CD4-positive, alpha-beta T cell treated with Interleukin-15 for 1 hour (primary cell): ENCODE data around the gene GRHL1.

Experiments used
- DNase-seq: peaks from one replicate; pipeline ENCODE4 v3.0.0-alpha.2; 2020

The GRHL1 gene

DNA sequence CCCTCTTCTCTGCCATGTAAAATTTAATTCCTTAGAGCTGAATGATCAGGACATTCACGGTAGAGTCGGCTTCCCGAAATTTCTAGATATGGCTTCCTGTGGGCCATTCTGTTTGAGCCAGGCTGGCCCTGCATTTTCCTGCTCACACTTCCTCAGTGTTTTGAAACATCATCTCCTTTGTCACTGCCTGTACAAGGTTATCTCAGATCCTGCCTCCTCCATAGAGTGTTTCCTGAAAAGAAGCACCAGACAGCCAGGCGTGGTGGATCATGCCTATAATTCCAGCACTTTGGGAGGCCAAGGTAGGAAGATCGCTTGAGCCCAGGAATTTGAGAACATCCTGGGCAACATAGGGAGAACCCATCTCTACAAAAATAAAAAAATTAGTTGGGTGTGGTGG is 43.6 kb downstream of the GRHL1 start:
- no peak for DNase-seq

DNA sequence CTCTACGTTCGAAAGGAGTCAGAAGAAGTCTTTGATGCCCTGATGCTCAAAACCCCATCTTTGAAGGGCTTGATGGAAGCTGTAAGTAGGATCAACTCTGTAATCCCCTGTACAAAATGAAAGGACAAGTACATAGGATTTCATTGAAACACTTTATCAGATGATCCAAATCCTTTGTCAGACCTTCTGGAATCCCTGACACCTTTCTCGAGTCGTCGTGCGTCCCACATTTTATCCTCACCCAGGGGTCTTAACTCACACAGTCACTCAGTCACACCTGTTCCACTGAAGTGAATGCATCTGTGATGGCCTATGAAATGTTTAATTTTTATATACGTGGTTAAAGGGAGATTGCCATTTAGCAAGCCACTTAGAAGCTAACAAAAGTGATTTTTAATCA is 44.8 kb downstream of the GRHL1 start:
- no peak for DNase-seq

DNA sequence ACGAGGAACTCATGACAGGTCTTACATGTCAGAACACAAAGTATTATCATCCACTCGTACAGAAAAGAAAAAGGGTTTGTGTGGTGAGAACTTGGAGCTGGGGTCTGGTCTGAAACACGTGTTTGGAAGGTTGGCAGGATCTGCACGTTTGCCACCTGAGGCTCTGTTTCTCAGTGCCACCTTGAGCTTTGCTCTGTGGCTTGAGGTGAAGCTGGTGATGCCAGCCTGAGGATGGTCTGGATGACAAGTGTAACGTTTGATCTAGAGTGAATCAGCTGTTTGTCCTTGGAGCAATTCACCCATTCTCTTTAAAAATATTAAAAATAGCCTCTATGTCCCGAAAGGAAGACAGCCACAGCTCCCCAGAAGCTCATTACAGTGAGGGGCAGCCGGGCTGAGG is 46.4 kb downstream of the GRHL1 start:
- no peak for DNase-seq

DNA sequence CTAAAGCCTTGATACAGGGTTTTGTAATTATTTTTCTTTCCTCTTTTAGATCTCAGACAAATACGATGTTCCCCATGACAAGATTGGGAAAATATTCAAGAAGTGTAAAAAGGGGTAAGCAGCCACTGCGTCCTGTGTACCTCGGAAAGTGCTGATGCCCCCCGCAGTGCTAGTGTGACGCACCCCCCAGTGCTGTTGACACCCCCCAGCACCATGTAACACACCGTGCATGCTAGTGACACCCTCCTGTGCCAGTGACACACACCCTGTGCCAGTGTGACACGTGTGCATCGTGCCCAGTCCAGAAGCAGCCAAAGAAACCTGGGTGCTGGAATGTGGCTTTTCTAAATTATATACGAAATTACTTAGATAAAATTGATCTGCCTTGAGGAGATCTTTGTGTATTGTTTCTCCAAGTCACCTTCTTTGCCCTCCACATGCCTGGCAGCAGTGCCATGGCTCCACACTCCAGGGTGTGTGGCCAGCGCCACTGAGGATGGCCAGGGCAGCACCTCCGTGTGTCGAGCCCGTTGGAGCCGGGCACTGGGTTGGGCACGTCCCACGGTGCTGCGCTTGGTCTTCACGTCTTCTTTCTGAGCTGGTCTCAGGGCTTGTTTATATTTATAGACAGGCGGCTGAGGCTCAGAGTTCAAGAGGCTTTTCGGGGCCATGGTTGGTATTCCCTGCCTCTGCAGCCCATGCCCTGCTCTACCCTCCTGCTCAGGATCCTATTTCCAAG is 47.6 kb downstream of the GRHL1 start:
- DNase-seq: no peak

DNA sequence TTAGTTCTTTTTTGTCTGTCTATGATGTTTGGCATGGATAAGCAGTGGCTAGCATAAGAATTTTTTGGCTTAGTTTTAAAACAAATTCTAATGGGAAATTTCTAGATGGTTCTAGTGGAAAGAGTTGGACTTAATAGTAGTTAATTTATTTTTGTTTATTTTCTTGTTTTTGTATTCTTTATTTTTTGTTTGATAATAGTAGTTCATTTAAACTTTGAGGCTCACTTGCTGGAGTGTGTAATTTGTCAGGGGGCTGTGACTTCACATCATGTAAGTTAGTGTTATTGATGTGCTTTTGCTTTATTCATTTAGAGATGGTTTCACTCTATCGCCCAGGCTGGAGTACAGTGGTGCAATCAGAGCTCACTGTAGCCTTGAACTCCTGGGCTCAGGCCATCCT is 48.2 kb downstream of the GRHL1 start:
- no peak for DNase-seq

DNA sequence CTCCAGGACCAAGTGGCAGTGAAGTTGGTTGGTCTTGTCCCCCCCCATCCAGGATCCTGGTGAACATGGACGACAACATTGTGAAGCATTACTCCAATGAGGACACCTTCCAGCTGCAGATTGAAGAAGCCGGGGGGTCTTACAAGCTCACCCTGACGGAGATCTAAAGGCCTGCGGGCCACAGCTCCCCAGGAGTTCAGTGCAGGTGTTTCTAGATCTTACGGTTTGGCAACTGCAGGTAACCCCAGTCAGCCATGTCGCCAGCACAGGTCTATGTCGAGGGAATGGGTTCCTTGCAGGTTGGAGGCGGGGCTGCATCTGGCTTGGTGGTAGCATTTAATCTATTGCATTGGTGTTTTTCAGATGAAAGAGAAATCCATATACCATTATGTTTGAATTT is 49.0 kb downstream of the GRHL1 start:
- no peak for DNase-seq

DNA sequence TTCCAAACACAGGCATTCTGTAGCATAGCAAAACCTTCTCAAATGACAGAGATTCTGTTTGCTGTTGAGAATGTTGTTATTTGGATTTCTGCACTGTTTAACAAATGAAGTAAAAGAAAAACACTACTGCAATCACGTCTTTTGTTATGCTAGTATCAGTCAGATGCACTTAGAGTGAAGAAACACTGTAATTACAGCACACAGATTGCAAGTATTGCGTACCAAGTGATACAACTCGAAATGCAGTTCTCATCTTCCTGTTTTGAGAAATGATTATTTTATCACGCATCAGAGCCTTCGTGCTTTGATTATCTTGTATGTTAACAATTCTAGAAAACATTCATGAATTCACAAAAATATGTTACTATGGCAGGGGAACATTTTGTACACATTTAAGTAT is 50.1 kb downstream of the GRHL1 start:
- DNase-seq: no peak

DNA sequence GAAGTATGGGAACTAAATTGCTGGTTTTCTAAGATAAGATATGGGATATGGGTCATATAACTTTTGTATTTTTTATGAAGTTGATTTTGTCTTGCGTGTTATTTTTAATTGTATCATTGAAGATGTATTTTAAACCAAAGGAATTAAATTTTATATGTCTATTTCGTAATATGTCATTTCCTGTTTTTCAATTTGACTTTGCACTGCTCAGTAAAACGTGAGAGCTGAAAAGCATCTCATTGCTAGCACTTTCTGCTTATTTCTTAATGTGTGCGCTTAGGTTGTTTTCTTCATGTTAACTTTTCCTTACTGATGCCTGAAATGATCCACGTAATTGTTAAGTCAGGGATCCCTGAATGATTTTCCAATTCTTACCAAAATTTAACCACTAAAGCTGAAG is 50.6 kb downstream of the GRHL1 start:
- no peak for DNase-seq

DNA sequence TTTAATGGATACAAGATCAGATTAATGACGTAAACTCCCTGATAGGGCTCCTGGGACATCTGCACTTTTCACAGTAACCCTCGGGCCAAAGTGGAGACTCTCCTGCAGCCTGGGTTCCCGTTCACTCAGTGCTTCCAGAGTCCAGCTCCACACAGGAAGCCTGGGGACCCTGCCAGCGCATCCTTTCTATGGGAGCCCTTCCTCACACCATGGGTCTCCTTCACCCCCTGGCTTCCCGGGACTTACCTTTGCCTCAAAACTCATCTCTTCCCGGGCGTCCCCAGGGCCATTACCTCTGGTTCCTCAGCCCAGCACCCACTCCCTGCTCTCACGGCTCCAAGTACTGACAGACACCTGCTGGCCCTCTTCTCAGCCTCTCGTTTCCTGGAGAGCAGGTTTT is 51.2 kb downstream of the GRHL1 start:
- DNase-seq: no peak

DNA sequence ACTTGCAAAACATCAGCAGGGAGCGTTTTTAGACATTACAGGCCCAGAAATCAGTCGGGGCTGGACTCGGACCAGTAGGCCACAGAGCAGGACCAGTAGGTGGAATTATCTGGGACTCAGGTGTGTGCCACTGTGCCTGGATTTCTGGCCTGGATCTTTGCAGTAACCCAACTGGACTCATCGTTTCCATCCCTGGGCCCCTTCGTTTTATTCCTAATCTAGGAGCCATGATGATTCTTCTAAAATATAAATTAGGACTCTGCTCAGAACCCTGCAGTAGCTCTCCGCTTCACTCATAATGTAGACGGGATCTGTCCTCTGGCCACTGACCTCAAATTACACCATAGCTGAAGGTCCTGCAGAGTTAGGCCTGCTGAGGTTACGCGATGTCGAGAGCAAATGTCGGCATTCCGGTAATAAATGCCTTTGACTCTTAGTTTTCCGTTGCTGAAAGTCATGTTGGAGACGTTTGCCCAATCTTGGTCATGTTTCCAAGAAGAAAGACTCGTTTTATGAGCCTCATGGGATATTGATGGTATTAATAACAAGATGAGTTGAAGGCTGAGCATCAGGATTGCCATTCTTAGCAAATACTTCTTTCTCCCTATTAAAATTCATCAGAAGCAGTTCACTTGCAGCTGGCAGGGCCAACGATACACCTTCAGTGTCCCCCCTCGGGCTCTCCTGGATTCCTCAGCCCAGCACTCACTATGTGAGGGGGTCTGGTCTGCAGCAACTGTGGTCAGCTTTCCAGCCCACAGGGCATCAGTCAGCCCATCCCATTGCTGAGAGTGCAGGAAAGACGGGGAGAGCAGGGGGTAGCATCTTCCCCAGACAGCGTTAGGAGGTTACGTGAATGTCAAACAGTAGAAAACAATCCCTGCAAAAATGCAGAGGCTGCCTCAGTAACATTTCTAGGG is 52.0 kb downstream of the GRHL1 start:
- no peak for DNase-seq

DNA sequence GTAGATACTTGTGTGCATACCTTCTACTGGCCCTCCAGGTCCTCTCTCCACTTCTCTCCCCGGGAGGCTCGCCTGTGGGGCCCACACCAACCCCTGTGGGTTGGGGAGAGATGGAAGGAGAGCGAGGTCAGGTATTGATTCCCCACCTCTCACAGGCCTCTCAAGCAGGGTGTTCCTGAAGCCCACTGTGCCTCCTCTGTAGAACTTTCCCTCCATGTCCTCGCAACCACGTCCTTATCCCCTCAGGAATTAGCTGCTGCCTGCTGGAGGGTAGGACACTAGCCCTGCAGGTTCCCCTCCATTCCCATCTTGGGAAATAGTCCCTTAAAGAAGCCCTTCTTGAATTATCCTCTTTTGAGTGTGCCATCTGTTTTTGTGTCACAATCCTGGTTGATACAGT is 52.9 kb downstream of the GRHL1 start:
- DNase-seq: no peak

DNA sequence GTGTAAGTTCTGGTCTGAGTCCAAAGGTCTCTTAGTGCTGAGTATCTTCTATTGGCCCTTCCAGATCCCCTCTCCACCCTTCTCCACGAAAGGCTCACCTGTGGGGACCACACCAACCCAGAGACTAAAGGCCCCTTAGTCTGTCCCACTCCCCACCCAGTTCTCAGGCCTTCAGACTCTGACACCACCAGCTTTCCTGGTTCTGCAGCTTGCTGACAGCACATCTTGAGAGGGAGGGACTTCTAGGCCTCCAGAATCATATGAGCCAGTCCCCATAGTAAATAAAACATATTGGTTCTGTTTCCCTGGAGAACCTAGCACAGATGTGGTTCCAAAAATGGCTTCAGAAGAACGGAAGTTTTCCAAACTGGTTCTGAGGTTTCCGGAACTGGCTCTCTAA is 53.3 kb downstream of the GRHL1 start:
- no peak for DNase-seq

DNA sequence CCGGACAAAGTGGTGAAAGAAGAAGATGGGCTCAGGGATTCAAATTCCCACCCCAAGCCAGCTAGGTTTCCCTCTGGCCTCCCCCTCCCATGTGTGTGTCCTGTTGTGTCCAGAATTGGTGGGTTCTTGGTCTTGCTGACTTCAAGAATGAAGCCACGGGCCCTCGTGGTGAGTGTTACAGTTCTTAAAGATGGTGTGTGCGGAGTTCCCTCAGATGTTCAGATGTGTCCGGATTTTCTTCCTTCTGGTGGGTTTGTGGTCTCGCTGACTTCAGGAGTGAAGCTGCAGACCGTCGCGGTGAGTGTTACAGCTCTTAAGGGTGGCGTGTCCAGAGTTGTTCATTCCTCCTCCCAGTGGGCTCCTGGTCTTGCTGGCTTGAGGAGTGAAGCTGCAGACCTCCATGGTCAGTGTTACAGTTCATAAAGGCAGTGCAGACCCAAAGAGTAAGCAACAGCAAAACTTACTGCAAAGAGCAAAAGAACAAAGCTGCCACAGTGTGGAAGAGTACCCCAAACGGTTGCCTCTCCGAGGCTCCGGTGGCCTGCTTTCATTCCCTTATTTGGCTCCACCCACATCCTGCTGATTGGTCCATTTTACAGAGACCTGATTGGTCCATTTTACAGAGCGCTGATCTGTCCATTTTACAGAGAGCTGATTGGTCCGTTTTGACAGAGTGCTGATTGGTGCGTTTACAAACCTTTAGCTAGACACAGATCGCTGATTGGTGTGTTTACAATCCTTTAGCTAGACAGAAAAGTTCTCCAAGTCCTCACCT is 54.2 kb downstream of the GRHL1 start:
- DNase-seq: no peak

DNA sequence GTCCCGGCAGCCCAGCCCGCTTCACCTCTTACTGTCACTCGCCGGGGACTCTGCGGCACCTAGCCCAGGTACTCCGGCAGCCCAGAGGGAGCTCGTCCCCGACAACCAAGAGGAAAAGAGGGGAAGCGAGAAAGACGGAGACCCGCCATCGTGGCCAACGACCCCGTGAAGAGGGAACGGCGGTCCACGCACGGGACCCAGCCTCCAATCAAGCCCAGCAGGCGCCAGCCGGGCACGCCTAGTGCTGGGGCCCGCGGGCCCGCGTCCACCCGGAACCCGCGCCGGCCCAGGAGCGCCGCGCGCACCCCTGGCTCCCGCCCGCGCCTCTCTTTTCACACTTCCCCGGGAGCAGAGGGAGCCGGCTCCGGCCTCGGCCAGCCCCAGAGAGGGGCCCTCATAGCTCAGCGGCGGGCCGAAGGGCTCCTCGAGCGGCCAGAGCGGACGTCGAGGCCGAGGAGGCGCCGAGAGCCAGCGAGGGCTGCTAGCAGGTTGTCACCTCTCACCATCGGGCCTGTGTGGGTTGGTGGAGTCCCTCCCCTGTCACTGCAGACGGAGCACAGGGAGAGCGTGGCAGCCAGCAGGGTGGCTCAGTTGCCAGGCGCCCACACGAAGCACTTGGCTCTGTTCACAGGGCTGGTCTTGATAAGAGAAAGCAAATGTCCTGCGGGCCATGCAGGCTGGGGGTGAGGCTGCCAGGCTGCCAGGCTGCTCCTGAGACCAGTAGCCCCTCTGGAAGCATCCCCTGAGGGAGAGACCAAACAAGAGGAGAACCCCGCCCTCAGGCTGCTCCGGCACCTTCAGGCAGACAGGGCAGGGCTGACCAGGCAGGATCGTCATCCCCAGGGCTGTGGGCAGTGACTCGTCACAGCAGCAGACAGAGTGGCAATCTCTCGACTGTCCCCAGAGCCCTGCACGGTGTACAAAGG is 55.0 kb downstream of the GRHL1 start:
- no peak for DNase-seq

DNA sequence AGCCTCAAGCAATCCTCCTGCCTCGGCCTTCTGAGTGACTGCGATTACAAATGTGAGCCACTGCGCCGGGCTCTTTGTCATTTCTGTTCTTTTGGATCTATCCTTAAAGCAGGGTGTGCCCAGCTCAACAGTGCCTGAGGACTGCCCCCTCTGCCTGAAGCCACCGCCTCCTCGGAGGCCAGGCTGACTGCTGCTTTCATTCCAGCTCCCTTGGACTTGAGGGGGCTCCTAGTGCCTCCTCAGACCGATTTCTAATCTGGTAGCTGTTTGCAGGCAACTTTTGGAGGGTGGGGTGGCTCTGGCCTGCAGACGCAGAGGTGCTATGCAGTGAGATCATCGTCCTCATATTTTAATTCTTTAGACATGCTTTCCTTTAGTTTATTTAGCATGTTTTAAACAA is 55.9 kb downstream of the GRHL1 start:
- no peak for DNase-seq

DNA sequence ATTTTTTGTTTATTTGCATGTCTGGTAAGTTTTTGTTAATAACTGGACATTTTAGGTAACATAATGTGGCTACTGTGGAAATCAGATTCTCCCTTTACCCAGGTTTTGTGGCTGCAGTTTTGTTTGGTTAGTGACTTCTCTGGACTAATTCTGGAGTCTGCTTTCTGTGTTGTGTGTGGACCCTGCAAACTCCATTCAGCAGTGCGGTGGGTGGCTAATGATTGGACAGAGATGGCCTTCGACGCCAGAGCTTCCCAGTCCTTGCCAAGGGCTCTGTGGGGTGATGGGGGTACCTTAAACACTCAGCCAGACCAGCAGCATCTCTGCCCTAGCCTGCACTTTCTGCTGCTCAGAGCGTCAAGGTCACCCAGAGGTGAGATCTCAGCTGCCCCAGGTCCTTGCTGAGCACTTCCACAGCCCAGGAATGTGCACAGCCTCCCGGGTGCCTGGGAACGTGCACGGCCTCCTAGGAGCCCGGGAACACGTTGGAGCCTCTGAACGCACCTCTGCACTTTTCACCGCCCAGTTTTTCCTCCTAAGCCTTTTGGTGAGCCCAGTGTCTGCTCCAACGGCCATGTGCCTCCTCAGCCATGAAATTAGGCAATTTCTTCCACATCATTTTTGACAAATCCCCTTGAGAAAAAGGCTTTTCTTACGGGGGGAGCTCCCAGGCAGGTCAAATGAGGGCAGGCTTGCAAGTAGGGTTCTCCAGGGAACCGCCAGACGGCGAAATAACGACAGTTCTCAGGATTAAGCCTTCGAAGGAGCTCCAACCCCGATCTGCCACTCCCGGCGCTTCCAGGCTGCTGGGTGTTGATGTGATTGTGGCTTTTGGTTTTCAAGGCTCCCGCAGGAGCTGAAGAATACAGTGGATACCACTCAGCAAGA is 56.7 kb downstream of the GRHL1 start:
- DNase-seq: no peak

DNA sequence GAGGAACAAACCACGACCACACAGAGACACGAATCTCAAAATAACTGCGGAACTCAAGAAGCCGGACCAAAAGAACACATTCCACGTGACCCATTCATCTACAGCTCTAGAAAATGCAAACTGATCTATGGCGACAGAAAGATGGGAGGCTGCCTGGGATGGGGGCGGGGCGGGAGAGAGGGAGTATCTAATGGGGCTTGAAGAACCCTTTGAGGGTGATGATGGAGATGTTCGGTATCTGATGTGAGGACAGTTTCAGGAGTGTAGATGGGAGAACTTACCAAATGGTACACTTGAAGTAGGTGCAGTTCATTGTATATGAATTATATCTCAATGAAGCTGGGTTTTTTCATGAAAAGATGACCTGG is 57.3 kb downstream of the GRHL1 start:
- DNase-seq: no peak

DNA sequence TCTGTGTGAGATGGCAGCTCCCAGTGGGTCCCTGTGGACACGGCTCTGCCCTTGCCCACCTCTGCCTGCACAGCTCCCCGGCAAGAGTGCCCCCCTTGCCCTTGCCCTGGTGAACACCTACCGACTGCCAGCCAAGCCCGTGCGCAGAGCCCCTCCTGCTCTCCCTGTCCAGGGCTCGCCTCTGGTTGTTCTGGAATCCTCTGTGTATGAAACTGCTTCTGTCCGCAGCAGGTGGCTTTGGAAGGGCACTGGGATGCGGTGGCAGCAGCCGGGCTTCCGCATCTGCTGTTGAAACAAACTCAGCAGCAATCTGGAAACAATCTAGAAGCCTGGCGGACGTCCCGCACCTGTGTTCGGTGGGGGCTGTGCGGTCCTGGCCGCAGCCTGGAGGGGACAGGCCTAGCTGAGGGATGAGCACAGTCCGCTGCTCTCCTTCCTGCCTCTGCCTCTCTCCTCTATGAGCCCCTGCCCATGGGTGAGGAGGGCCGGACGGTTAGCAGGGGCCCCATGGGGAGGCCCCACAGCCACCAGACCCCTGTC is 57.8 kb downstream of the GRHL1 start:
- no peak for DNase-seq

DNA sequence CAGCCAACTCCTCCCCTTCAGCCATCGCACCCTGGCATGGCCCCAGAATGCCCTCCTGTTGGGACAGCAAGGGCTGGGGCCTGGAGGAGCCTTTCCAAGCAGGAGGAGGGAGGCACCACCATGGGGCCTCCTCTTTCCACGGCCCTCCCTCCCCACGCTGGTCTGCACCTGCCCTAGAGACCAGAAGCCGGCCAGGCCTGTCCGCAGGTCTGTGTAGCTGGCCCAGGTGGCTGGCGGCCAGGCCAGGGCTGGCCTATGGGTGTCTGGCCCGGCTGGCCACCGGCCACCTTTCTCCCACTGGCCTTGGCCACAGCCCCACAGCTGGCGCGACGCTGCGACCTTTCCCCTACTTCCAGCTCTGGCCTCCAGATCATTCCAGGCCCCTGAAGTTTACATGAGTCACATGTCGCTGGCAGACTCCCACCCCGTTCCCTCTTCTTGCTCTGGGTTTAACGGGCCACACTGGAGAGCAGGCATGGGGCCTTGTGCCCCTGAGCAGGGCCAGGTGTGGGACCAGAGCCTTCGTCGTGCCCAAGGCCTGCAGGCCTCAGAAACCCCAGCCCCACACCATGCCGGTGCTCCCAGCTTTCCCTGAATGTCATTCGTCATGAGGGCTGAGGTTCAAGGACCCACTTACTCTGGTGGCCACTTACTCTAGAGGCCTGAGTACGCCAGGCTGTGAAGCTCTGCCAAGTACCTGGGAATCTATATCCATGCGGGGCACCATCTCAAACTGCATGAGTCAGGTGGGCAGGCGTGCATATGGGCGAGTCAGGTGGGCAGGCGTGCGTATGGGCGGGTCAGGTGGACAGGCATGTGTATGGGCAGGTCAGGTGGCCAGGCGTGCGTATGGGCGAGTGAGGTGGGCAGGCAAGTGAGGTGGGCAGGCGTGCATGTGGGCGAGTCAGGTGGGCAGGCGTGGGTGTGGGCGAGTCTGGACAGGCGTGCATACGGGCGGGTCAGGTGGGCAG is 58.6 kb downstream of the GRHL1 start:
- DNase-seq: no peak
